H1 (cell line): ENCODE results near the gene CRISPLD2. TPM values are rescaled to one million over a fixed set of nuclear protein-coding genes. Genes with fewer than 3 reads are reported as not detected.

Source experiments
- BRCA1 ChIP-seq: IDR thresholded peaks from 2 replicates; pipeline ENCODE4 v1.6.1; 2012; ENCODE audit warnings: low read depth, low read length, improper control_type of control experiment
- MAFK ChIP-seq: IDR thresholded peaks from 2 replicates; pipeline ENCODE4 v1.6.1; 2012; ENCODE audit warnings: low read depth, mild to moderate bottlenecking, improper control_type of control experiment, low read length
- NANOG ChIP-seq: IDR thresholded peaks from 2 replicates; pipeline ENCODE4 v1.6.1; 2011; ENCODE audit warnings: low read length, low read depth, mild to moderate bottlenecking, inconsistent platforms; ENCODE audit not compliant: insufficient read depth, poor library complexity, severe bottlenecking
- SP2 ChIP-seq: IDR thresholded peaks from 2 replicates; pipeline ENCODE4 v1.6.1; 2012; ENCODE audit warnings: mild to moderate bottlenecking, low read length, inconsistent platforms
- polyA plus RNA-seq, 7 experiments: library from polyadenylated mRNA; depleted of rRNA in 3 of 7; stranded (reverse) in 5 of 7; unstranded in 2 of 7; fragments of >200 nt in 5 of 7; fragments of 200-250 nt in 2 of 7; gene quantifications; 1 replicate in 5 of 7; 2 replicates in 1 of 7; 4 replicates in 1 of 7; pipeline versions ENCODE4 v1.2.1 to v1.2.3, GENCODE V29; 2011 to 2013; ENCODE audit warnings: missing spikeins in 2 of 7, mixed read lengths in 2 of 7
- total RNA-seq: library from RNA; stranded (reverse); fragmentation: NEBNext Ultra II Directional; extraction: Animal tissue kit (Norgen Biotek cat#: 25700); gene quantifications from 2 replicates; pipeline ENCODE4 v1.2.1, GENCODE V29; 2021

The CRISPLD2 gene
- total and polyA plus RNA-seq, 2 of the 8 experiments (the other 6 are each of a cell fraction or from before 2014, with no cell fraction given) = 2.7 to 5.1 TPM

GRCh38 chr16:84832488-84833143 is 12.8 kb downstream of the CRISPLD2 start (continued):
- TF ChIP-seq SP2 (no peak), MAFK (no peak), NANOG (no peak), BRCA1 (no peak)
- TF ChIP-seq, all 59 proteins: peak for 0
